ENCODE data around the gene RABEPK.
"Not testable (repeated sequence)": the region's sequence is repeated elsewhere in the genome, so short reads cannot be mapped to it uniquely, and the experiment has no call there.

RABEPK gene

GRCh38 chr9:125200216-125201047, at the start of gene RABEPK:
Gene RABEPK (plus strand): TSS chr9:125200542. CDS start chr9:125203014, 2,472 bp downstream.
- DNase-seq = peak; percentile 96 to 97

- no peak for DNase-seq
These were observed 48.6 kb upstream of the RABEPK start for GRCh38 chr9:125151730-125152129.

GRCh38 chr9:125153712-125154367, 46.5 kb upstream of the RABEPK start:
- DNase-seq = no peak

- DNase-seq = no peak
These were observed 43.8 kb upstream of the RABEPK start for GRCh38 chr9:125156551-125156950.

GRCh38 chr9:125160750-125161149, 39.6 kb upstream of the RABEPK start:
- DNase-seq = no peak

- no peak for DNase-seq
These were observed 38.9 kb upstream of the RABEPK start for GRCh38 chr9:125161284-125161918.

GRCh38 chr9:125162891-125163290, 37.5 kb upstream of the RABEPK start:
- not testable (repeated sequence) for DNase-seq

GRCh38 chr9:125166762-125167161, 33.6 kb upstream of the RABEPK start:
- no peak for DNase-seq

- DNase-seq = no peak
These were observed 30.4 kb upstream of the RABEPK start for GRCh38 chr9:125169895-125170294.

- DNase-seq = no peak
These were observed 28.1 kb upstream of the RABEPK start for GRCh38 chr9:125172031-125172755.

- no peak for DNase-seq
These were observed 23.7 kb upstream of the RABEPK start for GRCh38 chr9:125176636-125177035.

- DNase-seq = no peak
These were observed 22.5 kb upstream of the RABEPK start for GRCh38 chr9:125177888-125178287.

GRCh38 chr9:125179776-125180175, 20.6 kb upstream of the RABEPK start:
- DNase-seq = not testable (repeated sequence)

GRCh38 chr9:125180876-125181275, 19.5 kb upstream of the RABEPK start:
- no peak for DNase-seq

- DNase-seq = not testable (repeated sequence)
These were observed 18.6 kb upstream of the RABEPK start for GRCh38 chr9:125181756-125182155.

- DNase-seq = no peak
These were observed 17.3 kb upstream of the RABEPK start for GRCh38 chr9:125183054-125183453.

- no peak for DNase-seq
These were observed 16.8 kb upstream of the RABEPK start for GRCh38 chr9:125183561-125183960.

- DNase-seq = peak; percentile 51 to 57
These were observed 11.4 kb upstream of the RABEPK start for GRCh38 chr9:125189011-125189360.

GRCh38 chr9:125189361-125190289, 10.7 kb upstream of the RABEPK start, which contains the start of gene PPP6C:
Gene PPP6C (minus strand): TSS chr9:125189803. CDS start chr9:125189718, 85 bp downstream.
- peak; percentile 98 for DNase-seq

GRCh38 chr9:125190361-125190801, 10.0 kb upstream of the RABEPK start:
- DNase-seq = peak; percentile 55 to 59

GRCh38 chr9:125194466-125194865, 5.9 kb upstream of the RABEPK start:
- DNase-seq = peak in 1 of 2 experiments; percentile 45

- not testable (repeated sequence) for DNase-seq
These were observed 4.8 kb upstream of the RABEPK start for GRCh38 chr9:125195591-125195990.

All from activated T-cell treated with anti-CD3 and anti-CD28 coated beads, Interleukin-2, amount 50 U/mL, for 48 hours (primary cell).